HK-2 (cell line): ENCODE results near the gene GRID2.

Source experiments
- DNase-seq: peaks from one replicate; pipeline ENCODE4 v3.0.0-alpha.2; 2018; ENCODE audit not compliant: unreplicated experiment

GRID2 gene

GRCh38 chr4:93502991-93503390, 1199.2 kb downstream of the GRID2 start:
- no peak for DNase-seq

- DNase-seq = no peak
These were observed 1210.1 kb downstream of the GRID2 start for GRCh38 chr4:93513851-93514250.

- no peak for DNase-seq
These were observed 1211.4 kb downstream of the GRID2 start for GRCh38 chr4:93515208-93515607.

- no peak for DNase-seq
These were observed 1226.1 kb downstream of the GRID2 start for GRCh38 chr4:93529692-93530372.

- no peak for DNase-seq
These were observed 1228.5 kb downstream of the GRID2 start for GRCh38 chr4:93532234-93532633.

- DNase-seq = no peak
These were observed 1236.8 kb downstream of the GRID2 start for GRCh38 chr4:93540562-93540961.

GRCh38 chr4:93561842-93562241, 1258.1 kb downstream of the GRID2 start:
- DNase-seq = no peak

- DNase-seq = no peak
These were observed 1265.0 kb downstream of the GRID2 start for GRCh38 chr4:93568758-93569157.

GRCh38 chr4:93573285-93573684, 1269.5 kb downstream of the GRID2 start:
- DNase-seq = no peak

GRCh38 chr4:93578942-93579341, 1275.2 kb downstream of the GRID2 start:
- DNase-seq = no peak

GRCh38 chr4:93605163-93605562, 1301.4 kb downstream of the GRID2 start:
- DNase-seq = no peak

- no peak for DNase-seq
These were observed 1313.8 kb downstream of the GRID2 start for GRCh38 chr4:93617606-93618005.

- DNase-seq = no peak
These were observed 1330.0 kb downstream of the GRID2 start for GRCh38 chr4:93633721-93634120.

- no peak for DNase-seq
These were observed 1332.2 kb downstream of the GRID2 start for GRCh38 chr4:93635943-93636342.

GRCh38 chr4:93645120-93645519, 1341.4 kb downstream of the GRID2 start:
- DNase-seq = no peak

- DNase-seq = no peak
These were observed 1342.6 kb downstream of the GRID2 start for GRCh38 chr4:93646233-93646930.

GRCh38 chr4:93648258-93648657, 1344.5 kb downstream of the GRID2 start:
- no peak for DNase-seq

GRCh38 chr4:93649828-93650227, 1346.1 kb downstream of the GRID2 start:
- no peak for DNase-seq

GRCh38 chr4:93654211-93654610, 1350.4 kb downstream of the GRID2 start:
- no peak for DNase-seq

GRCh38 chr4:93657527-93657926, 1353.8 kb downstream of the GRID2 start:
- no peak for DNase-seq

- no peak for DNase-seq
These were observed 1354.7 kb downstream of the GRID2 start for GRCh38 chr4:93658443-93658842.

GRCh38 chr4:93659629-93660028, 1355.9 kb downstream of the GRID2 start:
- no peak for DNase-seq

- DNase-seq = no peak
These were observed 1356.3 kb downstream of the GRID2 start for GRCh38 chr4:93660036-93660435.

- no peak for DNase-seq
These were observed 1366.7 kb downstream of the GRID2 start for GRCh38 chr4:93670434-93670833.
